Measurements from ENCODE around the gene TMEM175. TPM values are rescaled to one million over a fixed set of nuclear protein-coding genes. Genes with fewer than 3 reads are reported as not detected.

The TMEM175 gene
- total RNA-seq, 1 donor from 2014 or later, result 42.4 TPM

GRCh38 chr4:910366-911091, 21.7 kb upstream of the TMEM175 start:
- H3K27ac ChIP-seq, result no peak overlapping the region
- DNase-seq, result peak; percentile 48

DNA sequence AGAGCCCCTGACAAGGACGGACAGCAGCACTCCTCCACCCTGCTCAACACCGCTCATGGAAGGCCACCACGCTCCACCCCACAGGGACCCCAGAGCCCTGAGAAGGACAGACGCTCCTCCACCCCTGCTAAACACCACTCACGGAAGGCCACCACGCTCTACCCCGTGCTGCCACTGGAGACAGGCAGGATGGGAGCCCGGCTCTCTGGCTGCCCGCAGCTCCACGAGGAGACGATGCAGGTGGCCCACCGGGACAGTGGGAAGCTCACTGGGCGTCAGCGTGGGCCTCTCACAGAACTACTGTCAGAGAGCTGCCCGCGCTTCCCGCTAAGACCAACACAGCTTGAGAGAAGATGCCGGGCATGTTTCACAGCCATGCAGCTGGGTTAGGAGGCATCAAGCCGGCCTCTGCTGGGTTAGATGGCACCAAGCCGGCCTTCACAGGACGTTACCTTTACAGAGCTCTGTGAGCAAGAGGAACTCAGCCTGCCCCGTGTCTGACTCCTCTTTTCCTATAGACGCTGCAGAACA, 21.0 kb upstream of the TMEM175 start:
- DNase-seq (peak; percentile 63), ATAC-seq (no peak)
- Histone ChIP-seq H3K27me3 (no peaks in the 10 kb centered on the region), H3K4me1 (peaks cover 18% of the 10 kb centered on the region), H3K27ac (peak overlapping the region; percentile 78), H3K9me3 (no peaks in the 10 kb centered on the region), H3K36me3 (peaks cover 38% of the 10 kb centered on the region), H3K4me3 (no peak overlapping the region)
- TF ChIP-seq CTCF (IDR thresholded peaks at IDR 0.05), result no peak
- intact Hi-C loops (cut with DNase I), result no loop called here

More at GRCh38 chr4:910366-911091, 21.7 kb upstream of the TMEM175 start:
- intact Hi-C loops (cut with DNase I), result no loop called here
- Histone ChIP-seq H3K4me1 (peaks cover 10% of the 10 kb centered on the region), H3K9me3 (no peaks in the 10 kb centered on the region), H3K36me3 (peaks cover 38% of the 10 kb centered on the region), H3K4me3 (no peak overlapping the region), H3K27me3 (no peaks in the 10 kb centered on the region)
- no peak for TF ChIP-seq CTCF (IDR thresholded peaks at IDR 0.05)
- ATAC-seq, result no peak

- peak; percentile 6 for ATAC-seq
- no peaks in the 10 kb centered on the region for H3K9me3 ChIP-seq
- H3K27me3 ChIP-seq, result no peaks in the 10 kb centered on the region
- H3K4me1 ChIP-seq, result peaks cover 20% of the 10 kb centered on the region
- peaks cover 38% of the 10 kb centered on the region for H3K36me3 ChIP-seq
- DNase-seq, result peak; percentile 63
- TF ChIP-seq CTCF (IDR thresholded peaks at IDR 0.05), result no peak
- intact Hi-C loops (cut with DNase I), result no loop called here
- H3K4me3 ChIP-seq, result no peak overlapping the region
- peak overlapping the region; percentile 78 for H3K27ac ChIP-seq
These were observed 20.3 kb upstream of the TMEM175 start for GRCh38 chr4:911871-912490.

- Histone ChIP-seq H3K4me1 (peaks cover 20% of the 10 kb centered on the region), H3K27ac (peak overlapping the region; percentile 78), H3K4me3 (no peak overlapping the region), H3K27me3 (no peaks in the 10 kb centered on the region), H3K9me3 (no peaks in the 10 kb centered on the region), H3K36me3 (peaks cover 38% of the 10 kb centered on the region)
- peak; percentile 52 for DNase-seq
- no peak for TF ChIP-seq CTCF (IDR thresholded peaks at IDR 0.05)
- peak; percentile 7 for ATAC-seq
- intact Hi-C loops (cut with DNase I), result no loop called here
These were observed 19.5 kb upstream of the TMEM175 start for GRCh38 chr4:912548-913279.

- TF ChIP-seq CTCF (IDR thresholded peaks at IDR 0.05), result no peak
- Histone ChIP-seq H3K9me3 (no peaks in the 10 kb centered on the region), H3K36me3 (peaks cover 38% of the 10 kb centered on the region), H3K4me1 (peaks cover 20% of the 10 kb centered on the region), H3K4me3 (no peak overlapping the region), H3K27ac (no peak overlapping the region), H3K27me3 (no peaks in the 10 kb centered on the region)
- ATAC-seq, result no peak
- intact Hi-C loops (cut with DNase I), result no loop called here
- DNase-seq, result peak; percentile 39
These were observed 19.0 kb upstream of the TMEM175 start for GRCh38 chr4:913280-913618.

Data from upper lobe of right lung (tissue), 1 donor.